ENCODE data around the gene SLC48A1.

SLC48A1 gene

DNA sequence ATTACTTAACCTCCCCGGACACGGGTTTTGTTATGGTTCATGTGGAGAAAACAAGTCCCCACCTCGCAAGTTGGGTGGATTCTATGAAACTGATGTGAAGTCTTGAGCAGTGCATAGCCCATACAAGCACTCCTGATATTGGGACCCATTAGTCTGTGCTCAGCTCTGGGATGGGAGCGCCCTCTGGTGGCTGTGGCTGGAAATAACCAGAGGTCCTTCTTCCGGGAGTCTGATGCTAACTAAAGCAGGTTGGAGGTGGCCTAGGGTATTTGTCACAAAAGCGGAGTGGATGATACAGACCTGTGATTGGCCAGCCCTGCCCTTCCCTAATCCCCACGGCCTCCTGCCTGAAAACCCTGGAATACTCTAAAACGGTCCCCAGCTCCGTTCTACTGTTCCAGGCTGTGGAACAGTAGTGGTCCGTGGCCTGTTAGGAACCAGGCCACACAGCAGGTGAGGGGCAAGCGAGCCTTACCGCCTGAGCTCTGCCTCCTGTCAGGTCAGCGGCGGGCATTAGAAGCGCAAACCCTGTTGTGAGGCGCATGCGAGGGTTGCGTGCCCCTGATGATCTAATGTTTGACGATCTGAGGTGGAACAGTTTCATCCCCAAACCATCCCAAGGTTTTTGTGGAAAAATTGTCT, 6.4 kb downstream of the SLC48A1 start:
- FAIRE-seq, result peak; percentile 95

DNA sequence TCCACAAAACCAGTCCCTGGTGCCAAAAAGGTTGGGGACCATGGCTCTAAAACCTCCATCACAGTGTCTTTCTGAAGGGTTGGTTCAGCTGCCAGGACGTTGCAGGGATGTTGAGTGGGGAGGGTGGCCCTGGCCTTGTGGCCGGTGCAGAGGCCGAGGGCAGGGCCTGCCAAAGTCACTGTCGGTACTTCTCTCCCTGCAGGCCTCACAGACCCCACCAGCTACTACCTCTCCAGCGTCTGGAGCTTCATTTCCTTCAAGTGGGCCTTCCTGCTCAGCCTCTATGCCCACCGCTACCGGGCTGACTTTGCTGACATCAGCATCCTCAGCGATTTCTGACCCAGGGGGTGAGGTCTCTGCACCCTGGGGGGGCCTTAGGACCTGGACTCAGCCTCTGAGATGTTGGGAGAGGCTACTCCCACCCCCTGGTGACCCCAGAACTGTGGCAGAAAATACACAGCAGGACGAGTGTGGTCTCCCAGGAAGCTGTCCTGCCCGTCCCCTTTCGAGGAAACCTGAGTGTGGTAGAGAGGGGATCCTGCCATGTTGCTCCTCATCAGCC, 7.0 kb downstream of the SLC48A1 start:
- FAIRE-seq, result no peak

DNA sequence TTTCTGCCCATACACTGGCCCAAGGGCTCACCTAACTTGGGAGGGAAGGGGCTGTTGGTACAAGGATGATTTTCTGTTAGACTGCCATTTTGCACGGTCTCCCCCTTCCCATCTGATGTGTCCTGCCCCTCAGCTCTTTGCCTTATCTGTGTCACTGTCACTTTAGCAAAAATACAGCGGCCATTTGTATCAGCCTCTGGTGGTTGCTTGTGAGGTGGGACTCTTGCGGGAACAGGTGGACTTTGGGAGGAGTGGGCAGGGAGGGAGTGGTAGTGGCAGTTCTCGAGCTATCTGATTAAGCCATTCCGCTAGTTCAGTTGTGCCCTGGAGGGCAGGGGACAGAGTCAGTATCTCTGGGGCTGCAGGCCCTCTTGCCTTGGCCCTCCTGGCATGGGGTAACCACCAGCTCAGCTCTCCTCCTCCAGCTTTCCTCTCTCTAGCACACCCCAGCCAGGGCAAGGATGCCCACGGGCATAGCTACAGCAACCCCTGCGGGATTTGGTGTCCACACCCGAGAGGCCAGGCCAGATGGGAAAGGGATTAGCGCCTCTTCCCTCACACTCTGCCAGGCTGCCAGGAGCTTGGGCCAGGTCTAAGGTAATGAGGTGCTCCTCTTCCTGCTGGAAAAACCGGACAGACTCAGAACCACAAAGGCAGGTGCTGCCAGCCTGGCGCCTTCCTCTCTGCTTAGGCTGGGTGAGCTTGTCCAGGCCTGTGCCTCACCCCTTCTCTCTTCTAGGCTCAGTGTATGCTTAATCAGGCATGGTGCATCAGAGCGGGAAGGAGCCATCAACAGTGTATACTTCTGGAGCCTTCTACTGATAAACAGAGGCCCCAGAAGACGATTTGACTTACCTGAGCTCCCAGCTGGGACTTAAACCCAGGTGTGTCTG, 8.7 kb downstream of the SLC48A1 start:
- no peak for FAIRE-seq

DNA sequence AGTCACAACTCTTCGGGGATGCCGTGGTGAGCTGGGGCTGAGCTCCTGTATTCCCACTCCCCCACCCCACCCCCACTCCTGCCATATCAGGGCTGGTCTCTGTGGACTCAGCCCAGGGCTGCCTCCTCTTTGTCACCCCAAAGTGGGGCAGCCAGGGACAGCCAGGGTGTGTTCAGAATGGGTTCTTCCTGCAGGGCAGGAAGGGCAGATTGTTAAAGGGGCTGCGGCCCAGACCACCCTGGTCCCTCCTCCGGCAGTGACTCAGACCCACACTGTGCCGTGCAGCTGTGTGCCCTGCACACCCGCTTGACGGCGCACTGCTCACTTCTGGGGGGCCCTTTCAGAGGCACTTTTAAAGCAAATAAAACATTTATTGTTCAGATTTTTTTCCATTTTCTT, 9.3 kb downstream of the SLC48A1 start:
- FAIRE-seq, result no peak

DNA sequence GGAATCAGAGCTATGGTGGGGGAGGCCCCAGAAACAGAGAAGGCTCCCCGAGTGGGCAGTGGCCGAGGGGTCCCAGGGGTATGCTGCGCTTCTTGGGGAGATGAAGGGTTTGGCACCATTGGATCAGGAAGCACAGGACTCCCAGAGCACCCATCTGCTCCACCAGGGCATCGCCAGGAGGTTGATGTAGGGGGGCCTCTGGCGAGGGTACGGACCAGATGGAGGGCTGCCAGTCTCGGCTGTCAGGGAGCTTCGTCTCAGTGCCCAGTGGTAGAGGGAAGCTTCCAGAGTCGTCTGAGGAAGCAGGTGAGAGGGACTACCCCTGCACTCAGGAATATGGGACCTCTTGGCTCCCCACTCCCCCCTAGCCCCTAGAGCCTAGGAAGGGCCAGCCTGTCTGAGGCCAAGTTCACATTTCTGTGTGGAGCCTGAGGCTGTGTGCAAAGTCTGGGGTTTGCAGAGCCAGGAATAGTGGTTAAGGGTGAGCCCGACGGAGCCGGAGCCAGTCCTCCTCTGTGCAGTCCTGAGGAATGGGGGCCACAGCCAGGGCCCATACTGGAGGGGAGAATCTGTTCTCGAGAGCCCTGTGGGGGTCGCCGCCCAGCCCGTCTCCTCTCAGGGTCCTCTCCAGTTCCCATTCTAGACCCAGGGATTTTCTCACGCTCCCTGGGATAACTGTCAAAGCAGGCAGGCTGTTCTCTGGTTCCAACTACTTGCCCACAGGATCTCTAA, 10.2 kb downstream of the SLC48A1 start:
- no peak for FAIRE-seq

DNA sequence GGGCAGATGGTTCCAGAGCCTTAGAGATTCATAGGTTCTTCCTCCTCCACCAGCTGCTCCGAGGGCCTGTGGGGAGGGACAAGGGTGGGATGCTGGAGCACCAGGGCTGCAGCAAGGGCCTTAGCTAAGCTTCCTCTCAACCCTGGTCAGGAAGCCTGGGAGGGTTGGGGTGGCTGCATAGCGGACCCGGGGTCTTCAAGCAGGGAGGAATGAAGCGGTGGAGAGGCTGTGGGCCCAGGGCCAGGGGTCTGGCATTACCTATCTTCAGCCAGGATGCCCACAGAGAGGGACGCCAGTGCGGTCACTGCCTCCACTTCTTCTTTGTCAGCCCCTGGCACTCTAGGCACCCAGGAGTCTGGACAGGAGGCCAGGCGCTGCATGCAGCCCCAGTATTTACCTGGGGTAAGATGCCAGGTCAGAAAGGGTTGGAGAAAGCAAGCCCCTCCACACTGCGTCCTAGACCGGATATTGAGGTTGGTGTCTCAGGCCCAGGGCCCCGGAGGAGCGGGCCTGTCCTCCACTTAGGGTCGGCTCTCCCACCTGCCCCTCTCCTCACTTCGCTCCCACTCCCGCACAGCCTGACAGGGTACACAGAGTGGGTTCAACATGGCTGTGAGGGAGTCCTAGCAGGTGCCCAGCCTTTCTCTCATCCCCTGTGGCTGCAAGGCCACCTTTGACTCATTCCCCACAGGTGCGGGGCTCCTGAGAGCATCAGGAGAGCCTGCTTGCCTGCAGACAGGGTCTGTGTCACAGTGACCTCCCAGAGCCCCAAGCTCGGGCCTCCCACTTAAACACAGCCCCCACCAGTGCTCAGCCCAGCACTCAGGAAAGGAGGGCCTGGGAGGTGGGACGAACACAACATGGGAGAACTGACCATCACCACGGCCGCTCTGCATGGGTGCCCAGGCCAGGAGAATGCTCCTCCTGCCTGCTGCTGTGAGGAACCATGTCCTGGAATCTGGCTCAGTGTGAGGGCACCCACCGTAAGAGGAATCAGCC, 11.1 kb downstream of the SLC48A1 start:
- FAIRE-seq, result no peak

DNA sequence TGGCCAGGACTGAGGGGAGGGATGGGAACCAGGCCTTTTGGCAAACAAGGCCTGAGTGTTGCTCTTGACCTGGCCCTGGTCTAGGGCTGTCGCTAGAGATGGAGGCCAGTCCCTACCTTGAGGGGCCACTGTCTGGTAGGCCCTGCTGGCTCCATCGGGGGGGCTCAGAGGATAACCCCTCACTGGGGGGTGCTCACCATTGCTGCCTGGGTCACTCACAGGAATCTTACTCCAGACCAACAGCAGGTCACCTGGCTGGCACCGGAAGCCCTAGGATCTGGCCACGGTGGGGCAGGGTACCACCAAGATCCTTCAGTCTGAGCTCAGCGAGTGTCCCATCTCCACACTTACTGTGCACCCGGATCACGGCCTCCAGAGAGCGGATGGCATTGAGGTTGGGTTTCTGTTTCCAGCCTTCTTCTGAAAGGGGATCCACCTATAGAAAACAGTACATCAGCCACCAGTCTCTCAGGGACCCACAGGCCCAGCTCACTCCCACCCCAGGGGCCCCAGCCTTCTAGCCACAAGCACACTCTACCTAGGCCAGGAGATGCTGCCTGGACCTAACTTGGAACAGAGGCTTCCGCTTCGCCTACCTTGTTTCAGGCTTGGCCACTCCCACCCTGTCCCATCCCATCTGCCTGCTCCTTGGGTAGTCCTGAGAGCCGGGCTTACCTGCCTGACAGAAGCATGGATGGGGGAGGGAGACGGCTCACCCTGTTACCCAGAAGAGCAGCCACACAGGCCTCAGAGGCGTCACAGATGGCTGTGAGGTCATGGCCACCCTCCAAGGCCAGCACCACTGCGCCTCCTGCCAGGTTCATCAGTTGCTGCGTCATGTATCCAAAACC, 12.2 kb downstream of the SLC48A1 start:
- no peak for FAIRE-seq

DNA sequence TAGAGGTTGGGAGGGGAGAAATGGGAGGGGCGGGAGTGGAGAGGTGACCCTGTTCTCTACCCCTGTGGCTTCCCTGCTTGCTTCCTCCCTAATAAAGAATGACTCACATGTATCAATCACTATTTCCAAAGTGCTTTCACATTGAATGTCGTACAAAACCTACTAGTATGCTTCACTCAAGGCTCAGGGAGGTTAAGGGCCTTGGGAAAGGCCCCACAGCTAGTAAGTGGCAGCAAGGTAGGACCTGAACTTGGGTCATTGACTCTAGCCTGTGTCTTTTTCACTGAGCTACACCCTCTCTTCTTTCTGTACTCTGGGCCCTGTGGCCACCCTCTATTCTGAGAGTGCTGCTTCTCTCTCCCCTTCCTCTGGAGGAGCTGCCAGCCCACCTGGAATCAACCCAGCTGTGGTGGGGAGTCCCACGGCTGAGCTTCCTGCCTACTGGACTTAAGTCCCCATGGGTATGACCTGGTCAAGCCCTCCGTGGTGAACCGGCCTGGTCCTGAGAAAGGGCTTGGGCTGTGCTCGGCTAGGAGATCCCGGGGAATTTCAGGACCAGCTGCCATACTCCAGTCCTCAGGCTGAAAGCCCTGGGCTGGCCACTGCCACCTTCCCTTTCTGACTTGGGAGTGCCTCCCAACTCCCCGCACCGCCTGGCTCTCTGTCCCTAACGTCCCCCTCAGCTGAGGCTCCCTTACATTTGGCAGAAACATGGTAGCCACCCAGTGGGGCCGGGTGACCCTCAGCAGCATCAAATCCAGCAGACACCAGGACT, 13.0 kb downstream of the SLC48A1 start:
- no peak for FAIRE-seq

DNA sequence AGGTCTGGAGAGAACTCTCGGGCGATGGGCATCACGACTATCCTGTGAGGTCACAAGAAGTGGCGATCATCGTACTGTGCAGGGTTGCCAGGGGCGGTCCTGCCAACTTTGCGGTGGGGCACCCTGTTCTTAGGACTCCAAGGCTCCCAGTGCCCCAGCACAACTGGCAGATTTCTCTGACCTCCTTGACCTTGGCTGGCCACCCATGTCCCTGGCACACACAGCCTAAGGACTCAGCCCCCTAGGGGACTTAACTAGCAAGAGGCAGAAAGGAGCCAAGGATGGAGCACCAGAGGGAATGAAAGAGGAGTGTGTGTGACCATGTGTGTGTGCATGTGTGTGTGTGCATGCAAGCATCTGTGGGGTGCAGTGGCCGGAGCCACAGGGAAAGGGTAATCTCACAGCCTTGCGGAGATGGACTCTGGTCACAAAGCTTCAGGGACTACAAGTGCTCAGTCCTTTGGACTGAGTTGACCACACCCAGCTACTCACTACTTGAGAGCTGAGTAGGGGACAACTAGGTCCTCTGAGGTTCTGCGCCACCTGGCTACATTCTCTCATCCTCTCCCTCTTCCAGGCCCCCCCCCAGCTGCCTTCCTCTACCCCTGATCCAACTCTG, 13.7 kb downstream of the SLC48A1 start:
- FAIRE-seq, result no peak

DNA sequence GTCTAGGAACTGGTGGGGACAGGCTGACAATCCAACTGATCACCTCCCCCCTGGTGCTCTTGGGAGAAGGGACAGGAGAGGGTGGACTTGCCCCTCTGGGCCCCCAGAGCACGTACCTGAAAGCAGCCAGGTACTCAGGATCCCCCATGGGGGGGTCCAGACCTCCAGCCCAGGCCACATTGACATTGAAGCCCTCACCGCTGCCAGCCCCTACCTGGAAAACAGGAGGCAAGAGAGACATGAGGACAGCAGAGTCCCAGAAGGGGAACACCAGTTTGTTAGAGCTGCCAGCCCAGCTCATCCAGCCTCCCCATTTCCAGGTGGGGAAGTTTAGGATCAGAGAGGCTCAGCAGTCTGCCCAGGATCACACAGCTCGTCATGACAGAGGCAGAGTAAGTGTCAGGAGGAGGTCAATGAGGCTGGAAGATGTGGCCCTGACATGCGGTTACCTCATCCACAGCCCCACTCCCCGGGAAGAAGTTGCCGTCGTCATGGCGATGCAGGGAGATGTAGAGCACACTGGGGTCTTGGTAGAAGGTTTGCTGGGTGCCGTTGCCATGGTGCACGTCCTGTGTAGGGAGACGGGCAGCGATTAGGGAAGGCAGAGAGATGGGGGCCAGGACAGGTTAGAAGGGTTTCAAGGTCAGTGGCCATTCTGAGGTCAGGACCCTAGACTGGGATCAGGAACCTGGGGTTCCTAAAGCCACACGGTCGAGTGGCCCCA, 14.7 kb downstream of the SLC48A1 start:
- no peak for FAIRE-seq

DNA sequence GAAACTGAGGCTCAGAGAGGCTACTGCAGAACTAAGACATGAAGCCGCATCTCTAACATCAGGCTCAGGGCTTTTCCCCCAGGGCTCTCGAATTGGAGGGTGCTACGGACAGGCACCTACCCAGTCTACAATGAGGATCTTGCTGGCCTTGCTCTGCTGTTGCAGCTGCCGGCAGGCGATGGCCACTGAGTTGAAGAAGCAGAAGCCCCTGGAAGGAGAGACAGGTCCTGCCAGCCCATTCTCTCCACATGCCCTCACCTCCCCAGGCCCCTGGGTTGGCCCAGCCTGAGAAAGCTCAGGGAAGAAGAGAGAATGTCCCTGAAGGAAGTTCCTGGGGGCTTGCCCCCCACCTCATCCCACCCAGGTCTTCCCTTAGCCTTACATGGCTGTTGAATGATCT, 16.1 kb downstream of the SLC48A1 start:
- FAIRE-seq, result no peak

DNA sequence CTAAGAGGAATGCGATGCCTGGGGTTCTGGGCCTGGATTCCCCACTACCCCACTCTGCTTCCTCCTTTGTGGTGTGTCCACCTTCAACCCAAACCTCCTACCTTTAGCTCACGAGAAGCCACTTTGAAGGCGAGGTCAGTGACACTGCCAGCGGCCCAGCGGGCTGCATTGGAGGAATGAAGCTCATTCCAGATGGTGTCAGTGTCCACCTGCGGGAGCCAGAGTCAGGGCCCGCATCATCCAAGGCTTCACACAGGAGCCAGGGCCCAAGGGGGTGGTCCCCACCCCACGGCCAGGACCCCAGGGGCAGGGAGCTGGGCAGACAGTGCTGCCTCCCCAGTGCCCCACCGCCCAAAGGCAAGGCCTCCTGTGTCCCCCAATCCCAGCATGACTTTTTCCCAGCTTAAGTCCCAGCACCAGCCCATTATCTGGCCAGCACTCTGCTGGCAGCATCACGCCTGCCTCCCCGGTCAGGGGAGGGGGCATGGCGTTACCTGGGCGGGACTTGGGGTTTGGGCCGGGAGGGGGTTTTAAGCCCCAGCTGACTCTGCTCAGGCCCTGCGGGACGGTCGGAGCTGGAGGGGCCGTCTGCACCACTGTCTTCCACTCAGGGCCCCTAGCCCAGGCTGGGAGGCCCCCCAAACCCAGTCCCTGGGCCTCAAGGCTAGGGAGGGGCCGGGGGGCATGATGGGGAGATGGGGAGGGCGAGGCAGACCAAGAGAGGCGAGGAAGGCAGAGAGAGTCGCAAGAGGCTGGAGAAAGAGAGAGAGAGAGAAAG, 16.9 kb downstream of the SLC48A1 start:
- no peak for FAIRE-seq

DNA sequence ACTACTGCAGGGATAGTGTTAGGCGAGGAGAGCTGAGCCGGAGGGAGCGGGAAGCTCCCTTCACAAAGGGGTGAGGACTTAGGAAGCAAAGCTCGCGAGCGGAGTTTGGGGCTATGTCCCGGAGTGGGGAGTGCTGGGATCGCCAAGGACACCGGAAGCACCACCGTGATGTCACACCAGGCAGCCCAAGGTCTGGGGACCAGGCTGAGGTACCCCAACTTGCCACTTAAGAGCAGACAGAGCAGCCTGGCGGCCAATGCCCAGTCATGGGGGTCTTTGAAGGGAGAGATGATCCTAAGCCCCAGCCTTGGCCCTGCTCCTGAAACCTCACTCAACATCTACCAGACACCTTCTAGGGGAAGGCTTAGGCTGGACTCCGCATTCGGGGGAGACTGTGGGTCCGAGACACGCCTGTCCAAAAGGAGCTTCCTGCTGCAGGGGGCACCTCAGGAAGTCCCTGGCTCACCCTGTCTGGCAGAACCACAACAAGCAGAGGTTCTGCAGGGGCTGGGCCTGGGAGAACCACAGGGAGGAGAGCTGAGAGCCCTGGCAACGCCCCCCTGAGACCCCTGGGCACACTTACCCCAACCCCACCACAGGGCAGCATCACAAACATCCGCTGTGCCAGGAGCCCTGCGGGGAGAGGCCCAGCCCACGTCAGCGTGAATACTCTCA, 17.8 kb downstream of the SLC48A1 start:
- FAIRE-seq, result no peak

DNA sequence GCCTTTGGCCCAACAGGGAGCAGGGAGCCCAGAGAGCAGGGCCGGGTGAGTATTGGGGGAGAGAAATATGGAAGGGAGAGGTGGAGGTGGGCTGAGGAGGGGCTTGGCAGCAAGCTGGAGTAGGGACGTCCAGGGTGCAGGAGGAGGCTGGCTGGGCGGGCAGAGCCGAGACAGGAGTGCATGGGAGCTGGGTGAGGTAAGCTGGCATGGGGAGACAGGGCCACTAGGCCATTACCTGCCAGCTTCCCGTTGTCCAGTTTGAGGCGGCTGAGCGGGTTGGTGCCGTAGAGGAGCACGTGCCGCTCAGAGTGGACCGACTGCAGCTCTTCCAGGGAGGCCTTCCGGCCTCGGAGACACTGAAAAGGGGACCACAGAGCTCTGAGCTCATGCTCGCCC, 18.3 kb downstream of the SLC48A1 start:
- no peak for FAIRE-seq

DNA sequence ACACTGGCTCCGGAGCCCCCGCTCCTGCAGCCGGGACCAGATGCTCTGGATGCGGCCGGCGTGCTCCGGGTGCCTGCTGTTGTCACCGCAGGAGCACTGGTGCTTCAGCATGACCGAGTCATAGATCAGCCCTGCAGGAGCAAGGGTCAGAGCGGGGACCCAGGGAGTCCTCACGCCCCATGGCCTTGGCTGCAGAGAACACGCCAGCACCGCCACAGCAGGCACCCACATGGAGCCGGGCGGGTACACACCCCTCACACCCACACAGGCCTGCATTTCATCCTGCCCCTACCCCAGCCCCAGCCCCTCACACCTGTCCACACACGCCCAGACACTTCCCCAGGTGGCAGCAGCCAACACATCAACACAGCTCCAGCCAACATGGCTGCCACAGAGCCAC, 18.8 kb downstream of the SLC48A1 start:
- FAIRE-seq, result no peak

DNA sequence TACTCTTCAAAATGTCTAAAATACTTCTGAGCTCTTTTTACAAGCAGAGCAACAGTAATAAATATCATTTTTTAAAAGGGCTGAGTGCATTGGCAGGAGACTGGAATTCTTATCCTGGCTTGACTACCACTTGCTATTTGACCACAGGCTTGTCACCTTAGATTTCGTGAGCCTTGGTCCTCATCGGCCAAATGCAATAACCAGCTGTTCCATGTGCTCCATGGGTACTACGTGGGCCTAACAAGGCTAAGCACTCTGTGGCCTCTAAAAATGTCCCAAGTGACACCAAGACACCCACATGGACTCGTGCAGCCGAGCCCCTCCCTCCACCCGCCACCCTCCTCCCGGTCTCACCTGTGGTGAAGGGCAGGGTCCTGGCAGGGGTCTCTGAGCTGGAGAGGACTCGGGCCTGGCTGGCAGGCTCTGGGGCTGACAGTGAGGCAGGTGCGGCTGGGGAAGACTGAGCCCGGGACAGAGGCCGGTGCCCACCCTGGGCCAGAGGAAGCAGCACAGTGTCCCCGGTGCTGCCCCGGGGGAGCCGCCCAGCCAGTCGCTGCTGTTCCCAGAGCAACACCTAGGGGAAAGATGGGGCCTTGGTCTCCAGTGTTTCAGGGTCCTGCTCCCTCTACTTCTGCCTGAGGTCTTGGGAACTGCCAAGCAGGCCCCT, 20.1 kb downstream of the SLC48A1 start:
- no peak for FAIRE-seq

DNA sequence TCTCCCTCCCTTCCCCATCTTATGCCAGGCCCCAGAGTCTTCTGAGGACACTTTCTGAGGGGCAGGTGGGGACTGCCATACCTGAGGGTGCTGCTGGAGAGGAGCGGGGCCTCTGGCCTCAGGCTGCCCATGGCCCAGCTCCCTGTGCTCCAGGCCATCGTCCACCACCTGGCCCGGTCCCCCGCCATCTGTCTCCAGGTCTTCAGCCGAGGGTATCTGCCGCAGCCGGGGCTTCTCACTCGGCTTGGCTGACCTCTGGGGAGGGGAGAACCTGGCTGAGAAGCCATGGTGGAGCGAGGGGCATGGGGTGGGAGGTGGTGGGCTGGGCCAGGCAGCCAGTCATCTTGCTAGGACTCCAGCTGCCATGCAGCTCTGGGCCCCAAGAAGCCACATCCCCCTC, 21.6 kb downstream of the SLC48A1 start:
- no peak for FAIRE-seq

Measured in G401.6 (cell line).